GM19463 (cell line): ENCODE results near the gene LRRC40.

ENCODE experiments used
- ATAC-seq: cut with Tn5 transposase; IDR thresholded peaks from one replicate; pipeline ENCODE4 v1.9.1; 2021; ENCODE audit warnings: mild to moderate bottlenecking, moderate library complexity; ENCODE audit not compliant: unreplicated experiment

The LRRC40 gene

GRCh38 chr1:70134148-70134547 lies 71.2 kb downstream of the LRRC40 start:
- no peak for ATAC-seq

- ATAC-seq = no peak
Measured at GRCh38 chr1:70117046-70117445, 88.3 kb downstream of the LRRC40 start.

- ATAC-seq = no peak
Measured at GRCh38 chr1:70115315-70115714, 90.1 kb downstream of the LRRC40 start.

GRCh38 chr1:70112838-70113237 lies 92.5 kb downstream of the LRRC40 start:
- ATAC-seq = no peak

- ATAC-seq = no peak
Measured at GRCh38 chr1:70109241-70109640, 96.1 kb downstream of the LRRC40 start.

GRCh38 chr1:70103770-70104169 lies 101.6 kb downstream of the LRRC40 start:
- ATAC-seq = no peak

GRCh38 chr1:70101774-70102173 lies 103.6 kb downstream of the LRRC40 start:
- no peak for ATAC-seq

- ATAC-seq = no peak
Measured at GRCh38 chr1:70101231-70101630, 104.1 kb downstream of the LRRC40 start.
